C4-2B (cell line): ENCODE results near the gene MBOAT2.

ENCODE experiments used
- CTCF ChIP-seq: fragments of 450-650 bp; conservative IDR thresholded peaks from 2 replicates; pipeline ENCODE4 v1.5.1; 2017; ENCODE audit warnings: mild to moderate bottlenecking
- ZFX ChIP-seq: fragments of 450-650 bp; IDR thresholded peaks from 2 replicates; pipeline ENCODE4 v1.6.1; 2017

GRCh38 chr2:8893474-8893873 lies 110.0 kb downstream of the MBOAT2 start:
- TF ChIP-seq CTCF (no peak), ZFX (no peak)
